H9 (cell line): ENCODE data around the gene TRIM26. TPM values are rescaled to one million over a fixed set of nuclear protein-coding genes. Genes with fewer than 3 reads are reported as not detected.

Experiments
- DNase-seq: peaks from one replicate; pipeline ENCODE4 v3.0.0-alpha.2; 2017
- H2AFZ ChIP-seq: one replicate; pipeline ENCODE4 v1.6.1; 2013; ENCODE audit warnings: mild to moderate bottlenecking, low read length, control low read depth, moderate library complexity
- H2AK5ac ChIP-seq: 2 replicates; pipeline ENCODE4 v1.6.1; 2013; ENCODE audit warnings: low read length, control low read depth, mixed read lengths; ENCODE audit not compliant: insufficient read length
- H2BK120ac ChIP-seq: one replicate; pipeline ENCODE4 v1.6.1; 2013; ENCODE audit warnings: low read depth, mild to moderate bottlenecking, low read length, control low read depth, inconsistent platforms; ENCODE audit not compliant: poor library complexity, severe bottlenecking
- H2BK12ac ChIP-seq: 2 replicates; pipeline ENCODE4 v1.6.1; 2013; ENCODE audit warnings: low read length, control low read depth, mixed read lengths, low read depth; ENCODE audit not compliant: insufficient read length
- H2BK15ac ChIP-seq: 2 replicates; pipeline ENCODE4 v1.6.1; 2013; ENCODE audit warnings: low read depth, low read length, control low read depth
- H2BK20ac ChIP-seq: one replicate; pipeline ENCODE4 v1.6.1; 2013; ENCODE audit warnings: low read depth, mild to moderate bottlenecking, low read length, control low read depth, inconsistent platforms; ENCODE audit not compliant: poor library complexity, severe bottlenecking
- H2BK5ac ChIP-seq: 2 replicates; pipeline ENCODE4 v1.6.1; 2013; ENCODE audit warnings: low read length, control low read depth, mixed read lengths; ENCODE audit not compliant: insufficient read length
- H3K14ac ChIP-seq: 2 replicates; pipeline ENCODE4 v1.6.1; 2013; ENCODE audit warnings: low read length, control low read depth; ENCODE audit not compliant: insufficient read depth
- H3K18ac ChIP-seq: 2 replicates; pipeline ENCODE4 v1.6.1; 2013; ENCODE audit warnings: low read depth, mild to moderate bottlenecking, mixed read lengths, low read length, control low read depth; ENCODE audit not compliant: insufficient read length
- H3K23ac ChIP-seq: 2 replicates; pipeline ENCODE4 v1.6.1; 2013; ENCODE audit warnings: low read length, control low read depth, mixed read lengths, low read depth; ENCODE audit not compliant: insufficient read length
- H3K23me2 ChIP-seq: 2 replicates; pipeline ENCODE4 v1.6.1; 2013; ENCODE audit warnings: low read depth, mild to moderate bottlenecking, mixed read lengths, low read length, control low read depth; ENCODE audit not compliant: insufficient read length, poor library complexity, severe bottlenecking
- H3K27ac ChIP-seq: 2 replicates; pipeline ENCODE4 v1.5.1; 2013; ENCODE audit warnings: low read length, control low read depth, mixed read lengths, low read depth; ENCODE audit not compliant: insufficient read length
- H3K27me3 ChIP-seq: 2 replicates; pipeline ENCODE4 v1.6.1; 2013; ENCODE audit warnings: low read length, control low read depth, inconsistent platforms; ENCODE audit not compliant: insufficient read depth
- H3K4ac ChIP-seq: 2 replicates; pipeline ENCODE4 v1.6.1; 2013; ENCODE audit warnings: low read depth, mild to moderate bottlenecking, control low read depth, inconsistent platforms, low read length, moderate library complexity
- H3K4me1 ChIP-seq: 2 replicates; pipeline ENCODE4 v1.6.1; 2013; ENCODE audit warnings: low read length, control low read depth, inconsistent platforms; ENCODE audit not compliant: insufficient read depth
- H3K4me2 ChIP-seq: 2 replicates; pipeline ENCODE4 v1.6.1; 2013; ENCODE audit warnings: low read length, control low read depth, mixed read lengths; ENCODE audit not compliant: insufficient read length, insufficient read depth
- H3K56ac ChIP-seq: 2 replicates; pipeline ENCODE4 v1.6.1; 2013; ENCODE audit warnings: low read depth, mild to moderate bottlenecking, mixed read lengths, low read length, control low read depth; ENCODE audit not compliant: insufficient read length
- H3K79me1 ChIP-seq: 2 replicates; pipeline ENCODE4 v1.6.1; 2013; ENCODE audit warnings: low read depth, mild to moderate bottlenecking, moderate library complexity, low read length, control low read depth, inconsistent platforms; ENCODE audit not compliant: insufficient read depth, poor library complexity, severe bottlenecking
- H3K79me2 ChIP-seq: 2 replicates; pipeline ENCODE4 v1.6.1; 2013; ENCODE audit warnings: low read length, control low read depth, inconsistent platforms; ENCODE audit not compliant: insufficient read depth
- H3K9ac ChIP-seq: 2 replicates; pipeline ENCODE4 v1.6.1; 2013; ENCODE audit warnings: low read length, control low read depth, mixed read lengths; ENCODE audit not compliant: insufficient read length; ENCODE audit errors: extremely low read depth
- H3K9me3 ChIP-seq: one replicate; pipeline ENCODE4 v1.6.1; 2013; ENCODE audit warnings: low read depth, low read length, inconsistent platforms; ENCODE audit not compliant: control insufficient read depth
- H3T11ph ChIP-seq: one replicate; pipeline ENCODE4 v1.6.1; 2013; ENCODE audit warnings: mild to moderate bottlenecking, low read length, control low read depth, inconsistent platforms
- H4K20me1 ChIP-seq: one replicate; pipeline ENCODE4 v1.6.1; 2013; ENCODE audit not compliant: control insufficient read depth, insufficient read length, insufficient read depth
- H4K5ac ChIP-seq: 2 replicates; pipeline ENCODE4 v1.6.1; 2013; ENCODE audit warnings: low read depth, mild to moderate bottlenecking, mixed read lengths, low read length, control low read depth; ENCODE audit not compliant: insufficient read length
- H4K8ac ChIP-seq: replicated peaks from 2 replicates; pipeline ENCODE4 v1.6.1; 2013; ENCODE audit warnings: low read length, control low read depth, mixed read lengths, low read depth; ENCODE audit not compliant: insufficient read length
- H4K91ac ChIP-seq: 2 replicates; pipeline ENCODE4 v1.6.1; 2013; ENCODE audit warnings: low read depth, mild to moderate bottlenecking, moderate library complexity, mixed read lengths, low read length, control low read depth; ENCODE audit not compliant: insufficient read length
- H3K27ac Mint-ChIP-seq, 3 experiments: 2 replicates in 2 of 3; 3 replicates in 1 of 3; pipeline ENCODE4 v1.8.0; 2020 to 2021; ENCODE audit warnings: mixed read lengths in 3 of 3, mild to moderate bottlenecking in 1 of 3, moderate library complexity in 1 of 3
- H3K27me3 Mint-ChIP-seq: 2 replicates; pipeline ENCODE4 v1.8.0; 2021; ENCODE audit warnings: low read depth, mild to moderate bottlenecking, moderate library complexity, mixed read lengths
- H3K36me3 Mint-ChIP-seq, 3 experiments: 2 replicates in 2 of 3; 3 replicates in 1 of 3; pipeline ENCODE4 v1.8.0; 2020 to 2021; ENCODE audit warnings: low read depth in 3 of 3, mixed read lengths in 3 of 3; ENCODE audit not compliant: insufficient read depth in 1 of 3
- H3K4me1 Mint-ChIP-seq, 2 experiments: 2 replicates each; pipeline ENCODE4 v1.8.0; 2020; ENCODE audit warnings: mixed read lengths in 2 of 2
- H3K4me3 Mint-ChIP-seq, 2 experiments: 2 replicates in 1 of 2; 3 replicates in 1 of 2; pipeline ENCODE4 v1.8.0; 2020 to 2021; ENCODE audit warnings: mild to moderate bottlenecking in 2 of 2, mixed read lengths in 2 of 2, moderate library complexity in 1 of 2
- H3K9me3 Mint-ChIP-seq, 2 experiments: 2 replicates in 1 of 2; 3 replicates in 1 of 2; pipeline ENCODE4 v1.8.0; 2020; ENCODE audit warnings: mild to moderate bottlenecking in 2 of 2, mixed read lengths in 2 of 2, moderate library complexity in 1 of 2
- CTCF ChIP-seq: fragments of 200-600 bp; sonication (generic); conservative IDR thresholded peaks from 3 replicates; pipeline ENCODE4 v1.8.0; 2021; ENCODE audit warnings: antibody characterized with exemption, mild to moderate bottlenecking
- WGBS: extraction: QIAGEN DNeasy Blood & Tissue Kit; methylation state at CpG from one replicate; pipeline ENCODE4 v1.1.7; 2013; ENCODE audit warnings: missing lambda C conversion rate, low lambda C conversion rate, mixed read lengths; ENCODE audit not compliant: insufficient read length; ENCODE audit errors: extremely low coverage; 5-methylcytosine and 5-hydroxymethylcytosine counted together
- total RNA-seq: library from RNA; stranded (reverse); gene quantifications from 2 replicates; pipeline ENCODE4 v1.2.1, GENCODE V29; 2021

TRIM26 gene
- total RNA-seq, 1 experiment from 2014 or later = 35.8 TPM

DNA sequence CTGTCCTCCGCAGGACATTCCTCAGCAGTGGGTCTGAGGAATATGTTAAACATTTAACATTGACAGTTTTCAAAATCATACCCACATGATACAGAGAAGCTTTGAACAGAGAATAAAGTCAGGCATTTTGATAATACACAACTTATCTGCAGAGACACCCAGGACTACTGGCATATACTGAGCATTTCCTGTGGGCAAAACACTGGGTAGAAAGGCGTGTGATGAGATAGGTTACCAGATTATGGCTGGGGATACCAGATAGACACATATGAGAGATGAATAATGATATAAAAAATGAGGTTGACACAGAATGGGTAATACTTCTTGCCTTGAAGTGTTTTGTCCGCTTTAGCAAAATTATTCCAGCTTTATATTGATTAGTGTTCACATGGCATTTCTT is 31.4 kb upstream of the TRIM26 start:
- H3K36me3 Mint-ChIP-seq = no peaks in the 10 kb centered on the region
- no peak overlapping the region for H3K18ac ChIP-seq
- H3K4ac ChIP-seq = no peak overlapping the region
- no peak overlapping the region for H2BK20ac ChIP-seq
- H4K20me1 ChIP-seq = no peaks in the 10 kb centered on the region
- H4K8ac ChIP-seq = no peak overlapping the region
- H3K27ac ChIP-seq = no peak overlapping the region
- no peak overlapping the region for H3T11ph ChIP-seq
- H3K9me3 Mint-ChIP-seq = no peaks in the 10 kb centered on the region
- no peak overlapping the region for H2AFZ ChIP-seq
- no peak overlapping the region for H3K14ac ChIP-seq
- no peaks in the 10 kb centered on the region for H3K79me1 ChIP-seq
- H3K79me2 ChIP-seq = no peaks in the 10 kb centered on the region
- H3K4me1 ChIP-seq = no peaks in the 10 kb centered on the region
- H3K23ac ChIP-seq = no peak overlapping the region
- H2AK5ac ChIP-seq = no peak overlapping the region
- no peak overlapping the region for H3K27ac Mint-ChIP-seq
- no peak overlapping the region for H3K4me3 Mint-ChIP-seq
- no peak overlapping the region for H2BK12ac ChIP-seq
- no CpG with 5 or more reads among the region's 3 CpGs for WGBS
- DNase-seq = no peak
- H3K27me3 Mint-ChIP-seq = peaks cover 15% of the 10 kb centered on the region
- no peak overlapping the region for H4K91ac ChIP-seq
- no peaks in the 10 kb centered on the region for H3K9me3 ChIP-seq
- no peak overlapping the region for H2BK120ac ChIP-seq
- no peaks in the 10 kb centered on the region for H3K4me1 Mint-ChIP-seq
- H2BK15ac ChIP-seq = no peak overlapping the region
- no peak for TF ChIP-seq CTCF
- H3K27me3 ChIP-seq = no peaks in the 10 kb centered on the region
- no peak overlapping the region for H2BK5ac ChIP-seq
- no peak overlapping the region for H3K56ac ChIP-seq
- H3K4me2 ChIP-seq = no peak overlapping the region
- H3K9ac ChIP-seq = no peak overlapping the region
- no peak overlapping the region for H4K5ac ChIP-seq
- no peaks in the 10 kb centered on the region for H3K23me2 ChIP-seq
